ENCODE data around the gene ERICH2.
"Not testable (repeated sequence)": the region's sequence is repeated elsewhere in the genome, so short reads cannot be mapped to it uniquely, and the experiment has no call there.

Gene ERICH2

DNA sequence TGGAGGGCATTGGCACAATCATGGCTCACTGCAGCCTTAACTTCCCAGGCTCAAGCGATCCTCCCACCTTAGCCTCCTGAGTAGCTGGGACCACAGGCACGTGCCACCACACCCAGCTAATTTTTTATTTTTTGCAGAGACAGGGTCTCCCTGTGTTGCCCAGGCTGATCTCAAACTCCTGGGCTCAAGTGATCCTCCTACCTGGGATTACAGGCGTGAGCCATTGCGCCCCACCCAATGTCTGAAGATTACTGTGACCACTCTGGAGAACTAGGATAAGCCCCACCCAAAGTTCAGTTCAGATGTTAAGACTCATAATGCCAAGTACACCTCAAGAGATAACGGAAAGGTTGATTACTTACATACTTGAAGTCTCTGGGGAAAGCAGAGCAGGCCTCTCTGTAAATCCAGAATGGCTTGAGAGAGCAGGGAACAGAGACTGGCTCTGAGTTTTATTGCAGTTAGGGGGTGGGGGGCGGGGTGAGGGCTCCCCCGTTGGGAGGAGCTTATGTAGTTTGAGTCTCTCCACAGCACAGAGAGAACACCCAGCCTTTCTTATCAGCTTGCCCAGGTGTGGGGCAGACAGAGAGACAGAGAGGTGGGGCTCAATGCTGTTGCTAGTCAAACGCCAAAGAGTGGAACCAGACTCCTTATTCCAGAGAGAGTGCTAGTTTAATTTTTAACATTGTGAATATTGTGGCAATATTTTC, 26.5 kb upstream of the ERICH2 start:
- TF ChIP-seq, protein P1, sequence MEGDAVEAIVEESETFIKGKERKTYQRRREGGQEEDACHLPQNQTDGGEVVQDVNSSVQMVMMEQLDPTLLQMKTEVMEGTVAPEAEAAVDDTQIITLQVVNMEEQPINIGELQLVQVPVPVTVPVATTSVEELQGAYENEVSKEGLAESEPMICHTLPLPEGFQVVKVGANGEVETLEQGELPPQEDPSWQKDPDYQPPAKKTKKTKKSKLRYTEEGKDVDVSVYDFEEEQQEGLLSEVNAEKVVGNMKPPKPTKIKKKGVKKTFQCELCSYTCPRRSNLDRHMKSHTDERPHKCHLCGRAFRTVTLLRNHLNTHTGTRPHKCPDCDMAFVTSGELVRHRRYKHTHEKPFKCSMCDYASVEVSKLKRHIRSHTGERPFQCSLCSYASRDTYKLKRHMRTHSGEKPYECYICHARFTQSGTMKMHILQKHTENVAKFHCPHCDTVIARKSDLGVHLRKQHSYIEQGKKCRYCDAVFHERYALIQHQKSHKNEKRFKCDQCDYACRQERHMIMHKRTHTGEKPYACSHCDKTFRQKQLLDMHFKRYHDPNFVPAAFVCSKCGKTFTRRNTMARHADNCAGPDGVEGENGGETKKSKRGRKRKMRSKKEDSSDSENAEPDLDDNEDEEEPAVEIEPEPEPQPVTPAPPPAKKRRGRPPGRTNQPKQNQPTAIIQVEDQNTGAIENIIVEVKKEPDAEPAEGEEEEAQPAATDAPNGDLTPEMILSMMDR (IDR thresholded peaks at IDR 0.05; ENCODE audit: low read depth, low read length): no peak
- no peak for DNase-seq (ENCODE audit: extremely low read depth, low read depth)

DNA sequence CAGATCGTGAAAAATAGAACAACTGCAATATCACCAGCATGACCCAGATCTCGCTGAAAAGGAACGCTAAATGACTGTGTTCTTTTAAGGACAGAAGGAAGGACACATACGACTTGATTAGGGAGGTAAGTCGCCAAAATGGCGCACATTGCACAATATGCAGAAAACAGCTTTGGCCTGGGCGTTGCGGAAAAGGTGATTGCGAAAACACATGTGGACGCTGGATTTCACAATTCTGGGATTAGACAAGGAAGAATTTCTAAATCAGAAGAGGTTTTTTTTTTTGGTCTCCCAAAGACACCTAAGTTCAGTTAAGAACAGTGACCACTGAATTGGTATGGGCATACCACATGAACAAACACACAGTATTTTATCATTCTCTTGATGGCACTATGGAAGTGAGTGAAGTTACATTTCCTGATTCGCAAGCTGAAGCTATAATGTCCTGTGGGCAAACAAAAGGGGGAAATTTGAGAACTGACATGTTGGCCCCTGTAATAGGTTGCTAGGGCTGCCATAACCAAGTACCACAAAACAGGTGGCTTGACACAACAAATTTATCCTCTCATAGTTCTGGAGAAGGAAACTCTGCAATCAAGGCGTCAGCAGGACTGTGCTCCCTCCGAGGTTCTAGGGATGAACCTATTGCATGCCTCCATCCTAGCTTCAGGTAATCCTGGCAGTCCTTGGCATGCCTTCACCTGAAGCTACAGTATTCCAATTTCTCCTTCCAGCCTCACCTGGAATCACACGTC, 25.8 kb upstream of the ERICH2 start:
- TF ChIP-seq, protein P1 (IDR thresholded peaks at IDR 0.05; ENCODE audit: low read depth, low read length): no peak
- no peak for DNase-seq (ENCODE audit: extremely low read depth, low read depth)

DNA sequence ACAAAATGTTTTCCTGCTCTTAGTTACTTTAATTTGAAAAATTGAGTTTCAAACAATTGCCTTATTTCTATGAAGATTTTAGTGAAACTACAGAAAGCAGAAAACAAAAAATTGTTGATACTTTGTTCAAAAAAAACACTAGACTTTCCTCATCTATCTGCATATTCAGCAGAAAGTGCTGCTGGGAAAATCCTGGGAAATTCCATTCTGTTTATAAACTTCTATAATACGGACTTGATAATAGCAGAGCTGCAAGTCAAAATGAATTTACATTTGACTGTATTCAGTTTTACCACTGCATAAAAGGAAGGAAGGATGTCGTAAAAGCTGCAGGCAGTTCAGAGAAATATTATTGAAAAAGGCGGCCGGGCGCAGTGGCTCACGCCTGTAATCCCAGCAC, 24.9 kb upstream of the ERICH2 start:
- TF ChIP-seq, protein P1 (IDR thresholded peaks at IDR 0.05; ENCODE audit: low read depth, low read length): no peak
- DNase-seq (ENCODE audit: extremely low read depth, low read depth): no peak

DNA sequence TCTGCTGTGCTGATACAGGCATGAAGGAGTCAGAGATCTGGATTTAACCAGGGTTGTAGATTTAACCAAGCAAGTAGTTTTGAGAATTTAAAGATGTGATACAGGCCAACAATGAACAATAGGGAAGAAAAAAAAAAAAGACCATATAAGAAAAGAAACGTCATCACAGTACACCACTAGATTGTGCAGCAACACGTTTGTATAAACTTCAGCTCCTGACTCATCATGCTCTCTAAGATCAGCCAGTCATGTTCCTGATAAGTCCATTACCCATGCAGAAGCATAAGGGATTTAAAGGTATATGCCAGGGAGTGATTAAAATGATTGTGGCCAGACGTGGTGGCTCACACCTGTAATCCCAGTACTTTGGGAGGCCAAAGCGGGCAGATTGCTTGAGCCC, 22.3 kb upstream of the ERICH2 start:
- no peak for DNase-seq (ENCODE audit: extremely low read depth, low read depth)

DNA sequence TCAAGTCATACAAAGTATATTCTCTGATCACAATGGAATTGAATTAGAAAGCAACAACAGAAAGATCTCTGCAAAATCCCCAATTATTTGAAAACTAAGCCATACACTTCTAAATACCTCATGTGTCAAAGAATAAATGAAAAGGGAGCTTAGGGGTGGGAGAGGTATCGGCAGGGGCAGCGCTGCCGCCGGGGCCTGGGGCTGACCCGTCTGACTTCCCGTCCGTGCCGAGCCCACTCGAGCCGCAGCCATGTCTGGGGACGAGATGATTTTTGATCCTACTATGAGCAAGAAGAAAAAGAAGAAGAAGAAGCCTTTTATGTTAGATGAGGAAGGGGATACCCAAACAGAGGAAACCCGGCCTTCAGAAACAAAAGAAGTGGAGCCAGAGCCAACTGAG, 18.6 kb upstream of the ERICH2 start:
- not testable (repeated sequence) for DNase-seq (ENCODE audit: extremely low read depth, low read depth)

More for the DNA sequence above, 22.3 kb upstream of the ERICH2 start:
- TF ChIP-seq, protein P1 (IDR thresholded peaks at IDR 0.05; ENCODE audit: low read depth, low read length): no peak

DNA sequence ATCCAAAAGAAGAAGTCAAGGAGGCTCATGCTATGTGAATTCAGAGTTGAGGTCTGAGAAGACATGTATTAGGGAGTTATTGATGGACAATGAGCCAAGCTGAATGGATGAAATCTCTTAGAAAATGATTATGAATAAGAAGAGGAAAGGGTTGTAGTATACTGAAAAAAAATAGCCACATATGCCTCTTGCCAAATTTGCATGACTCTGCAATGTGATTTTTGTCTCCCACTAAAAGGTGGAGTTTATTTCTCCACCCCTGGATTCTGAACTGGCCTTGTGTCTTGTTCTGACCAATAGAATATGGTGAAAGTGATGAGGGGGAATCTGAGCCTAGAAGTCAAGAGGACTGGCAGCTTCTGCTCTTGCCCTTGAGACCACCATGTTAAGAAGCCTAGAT, 8.6 kb upstream of the ERICH2 start:
- TF ChIP-seq, protein P1 (IDR thresholded peaks at IDR 0.05; ENCODE audit: low read depth, low read length): no peak
- DNase-seq (ENCODE audit: extremely low read depth, low read depth): no peak

DNA sequence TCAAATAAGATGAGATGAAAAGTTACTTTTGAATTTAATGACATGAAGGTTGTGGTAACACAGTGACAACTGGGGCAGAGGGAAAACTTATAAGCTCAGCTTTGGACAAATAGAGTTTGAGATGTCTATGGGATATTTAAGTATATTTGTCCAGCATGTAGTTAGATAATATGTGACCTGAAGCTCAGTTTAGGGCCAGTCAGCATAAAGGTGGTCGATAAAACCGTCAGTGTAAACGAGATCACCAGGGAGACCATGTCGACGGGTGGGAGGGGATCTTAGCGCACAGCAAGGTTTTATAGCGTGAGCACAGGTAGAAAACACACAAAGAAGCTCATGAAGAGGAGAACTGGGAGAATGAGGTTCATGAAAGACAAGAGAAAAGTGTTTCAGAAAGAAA, 7.4 kb upstream of the ERICH2 start:
- DNase-seq (ENCODE audit: extremely low read depth, low read depth): no peak

More for the DNA sequence above, 7.4 kb upstream of the ERICH2 start:
- TF ChIP-seq, protein P1 (IDR thresholded peaks at IDR 0.05; ENCODE audit: low read depth, low read length): no peak
